GM12872 (cell line): ENCODE measurements around the gene DRC3.

Experiments used
- CTCF ChIP-seq: IDR thresholded peaks from 3 replicates; pipeline ENCODE4 v1.5.1; 2011; ENCODE audit warnings: low read depth, mild to moderate bottlenecking, low read length, moderate library complexity; ENCODE audit not compliant: insufficient read depth

The DRC3 gene

GRCh38 chr17:17937201-17937853 lies 35.3 kb upstream of the DRC3 start:
- TF ChIP-seq CTCF: no peak

GRCh38 chr17:17937958-17938357 lies 34.7 kb upstream of the DRC3 start:
- no peak for TF ChIP-seq CTCF

GRCh38 chr17:17938388-17939107 lies 34.1 kb upstream of the DRC3 start:
- no peak for TF ChIP-seq CTCF

- TF ChIP-seq CTCF: no peak
Observed at GRCh38 chr17:17940441-17940911, 32.2 kb upstream of the DRC3 start.

- no peak for TF ChIP-seq CTCF
Observed at GRCh38 chr17:17941015-17941414, 31.6 kb upstream of the DRC3 start.

GRCh38 chr17:17942846-17943245 lies 29.8 kb upstream of the DRC3 start:
- no peak for TF ChIP-seq CTCF

- TF ChIP-seq CTCF: no peak
Observed at GRCh38 chr17:17943281-17943984, 29.2 kb upstream of the DRC3 start.
